GM23338 (cell line): ENCODE measurements around the gene HCRTR1. TPM values are rescaled to one million over a fixed set of nuclear protein-coding genes. Genes with fewer than 3 reads are reported as not detected.

Experiments used
- ATAC-seq: fragments of 200-7000 bp; cut with Tn5 transposase; 3 replicates; pipeline ENCODE4 v1.9.1; 2020
- DNase-seq: peaks from one replicate; pipeline ENCODE4 v3.0.0-alpha.2; 2015; ENCODE audit warnings: low spot score
- H2AFZ ChIP-seq: fragments of 200-600 bp; sonication (generic); 2 replicates; pipeline ENCODE4 v1.8.0; 2016; ENCODE audit warnings: antibody characterized with exemption, mild to moderate bottlenecking, moderate library complexity
- H3F3A ChIP-seq: fragments of 200-600 bp; sonication (generic); replicated peaks from 2 replicates; pipeline ENCODE4 v1.8.0; 2017; ENCODE audit warnings: antibody characterized with exemption, mixed run types, low read depth
- H3K27ac ChIP-seq: fragments of 200-600 bp; sonication (generic); 2 replicates; pipeline ENCODE4 v1.6.1; 2016; ENCODE audit warnings: low read depth
- H3K27me3 ChIP-seq: fragments of 200-600 bp; sonication (generic); 2 replicates; pipeline ENCODE4 v1.8.0; 2016; ENCODE audit warnings: mild to moderate bottlenecking, mixed run types, moderate library complexity; ENCODE audit not compliant: insufficient read depth
- H3K36me3 ChIP-seq: fragments of 200-600 bp; sonication (generic); 2 replicates; pipeline ENCODE4 v1.8.0; 2016; ENCODE audit warnings: mild to moderate bottlenecking; ENCODE audit not compliant: insufficient read depth
- H3K4me1 ChIP-seq: fragments of 200-600 bp; sonication (generic); 2 replicates; pipeline ENCODE4 v1.8.0; 2016; ENCODE audit warnings: mild to moderate bottlenecking, moderate library complexity; ENCODE audit not compliant: insufficient read depth
- H3K4me2 ChIP-seq: fragments of 200-600 bp; sonication (generic); 2 replicates; pipeline ENCODE4 v1.7.1; 2017; ENCODE audit warnings: mixed run types
- H3K4me3 ChIP-seq: fragments of 200-600 bp; sonication (generic); 2 replicates; pipeline ENCODE4 v1.6.1; 2016; ENCODE audit warnings: mixed run types
- H3K79me2 ChIP-seq: fragments of 200-600 bp; sonication (generic); replicated peaks from 2 replicates; pipeline ENCODE4 v1.8.0; 2017; ENCODE audit warnings: mild to moderate bottlenecking; ENCODE audit not compliant: insufficient read depth
- H3K9me2 ChIP-seq: fragments of 200-600 bp; sonication (generic); 2 replicates; pipeline ENCODE4 v1.8.0; 2017; ENCODE audit not compliant: insufficient read depth
- H4K20me1 ChIP-seq: fragments of 200-600 bp; sonication (generic); replicated peaks from 2 replicates; pipeline ENCODE4 v1.8.0; 2017; ENCODE audit warnings: mild to moderate bottlenecking; ENCODE audit not compliant: insufficient read depth
- H3K27ac Mint-ChIP-seq: 2 replicates; pipeline ENCODE4 v1.8.0; 2020; ENCODE audit warnings: inconsistent platforms, mild to moderate bottlenecking, moderate library complexity, mixed read lengths
- H3K27me3 Mint-ChIP-seq: 3 replicates; pipeline ENCODE4 v1.8.0; 2022; ENCODE audit warnings: low read depth, mild to moderate bottlenecking, moderate library complexity, mixed read lengths, inconsistent platforms; ENCODE audit not compliant: insufficient read depth, poor library complexity
- H3K36me3 Mint-ChIP-seq: 3 replicates; pipeline ENCODE4 v1.8.0; 2021; ENCODE audit warnings: low read depth, mild to moderate bottlenecking, inconsistent platforms, moderate library complexity, mixed read lengths
- H3K4me1 Mint-ChIP-seq: 3 replicates; pipeline ENCODE4 v1.8.0; 2020; ENCODE audit warnings: mild to moderate bottlenecking, inconsistent platforms, mixed read lengths
- H3K4me3 Mint-ChIP-seq: 3 replicates; pipeline ENCODE4 v1.8.0; 2021; ENCODE audit warnings: moderate library complexity, mild to moderate bottlenecking, inconsistent platforms, mixed read lengths
- H3K9me3 Mint-ChIP-seq: 3 replicates; pipeline ENCODE4 v1.8.0; 2020; ENCODE audit warnings: moderate library complexity, mild to moderate bottlenecking, inconsistent platforms, mixed read lengths
- CREB1 ChIP-seq: fragments of 250-450 bp; sonication (Bioruptor Pico); IDR thresholded peaks from 2 replicates; pipeline ENCODE4 v1.5.0; 2020; ENCODE audit warnings: low read depth, mild to moderate bottlenecking, moderate library complexity
- EZH2 ChIP-seq: fragments of 200-600 bp; sonication (generic); IDR thresholded peaks from one replicate; pipeline ENCODE4 v1.8.0; 2017; ENCODE audit warnings: antibody characterized with exemption, mild to moderate bottlenecking, low read depth; ENCODE audit not compliant: unreplicated experiment
- JUNB ChIP-seq: IDR thresholded peaks from one replicate; pipeline ENCODE4 v1.6.1; 2016; ENCODE audit warnings: antibody characterized with exemption; ENCODE audit not compliant: unreplicated experiment
- NANOG ChIP-seq: IDR thresholded peaks from 2 replicates; pipeline ENCODE4 v1.6.1; 2016; ENCODE audit warnings: antibody characterized with exemption, borderline replicate concordance
- ZNF114 ChIP-seq: fragments of 250-450 bp; sonication (Bioruptor Pico); IDR thresholded peaks from 2 replicates; pipeline ENCODE4 v1.5.0; 2020; ENCODE audit warnings: mild to moderate bottlenecking, moderate library complexity
- polyA plus RNA-seq: library from polyadenylated mRNA; unstranded; fragments of >200 nt; fragmentation: Nextera tagmentation; extraction: Ambion mirVana; gene quantifications from 2 replicates; pipeline ENCODE4 v1.2.1, GENCODE V29; 2016
- total RNA-seq: library from RNA; depleted of rRNA; stranded (reverse); fragments of >200 nt; shearing (Covaris generic); gene quantifications from 2 replicates; pipeline ENCODE4 v1.2.3, GENCODE V29; 2014
- TF ChIP-seq, protein P1 (sequence below): fragments of 250-450 bp; sonication (Bioruptor Pico); IDR thresholded peaks from 2 replicates; pipeline ENCODE4 v1.5.0; 2020; ENCODE audit warnings: mild to moderate bottlenecking, moderate library complexity

Gene HCRTR1
- total and polyA plus RNA-seq, 2 experiments from 2014 or later, result 0.15 to 1.0 TPM

DNA sequence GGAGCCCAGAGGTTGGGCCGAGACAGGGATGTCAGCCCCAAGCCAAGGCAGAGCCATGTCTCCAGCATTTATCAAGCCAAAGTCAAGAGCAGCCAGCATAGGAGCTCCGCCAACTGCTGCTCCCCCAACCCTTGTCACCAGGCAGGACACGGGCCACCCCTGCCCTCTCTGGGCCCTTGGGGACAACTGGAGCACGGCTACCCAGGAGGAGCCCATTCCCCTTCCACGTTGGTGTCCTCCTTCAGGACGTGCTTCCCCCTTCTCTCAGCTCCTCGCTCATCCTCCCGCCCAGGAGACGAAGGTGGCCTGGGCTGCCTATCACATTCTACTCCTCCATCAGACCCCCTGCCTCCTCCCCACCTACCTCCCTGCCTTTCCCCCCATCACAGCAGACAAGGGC is 47.0 kb downstream of the HCRTR1 start (continued):
- TF ChIP-seq, protein P1, sequence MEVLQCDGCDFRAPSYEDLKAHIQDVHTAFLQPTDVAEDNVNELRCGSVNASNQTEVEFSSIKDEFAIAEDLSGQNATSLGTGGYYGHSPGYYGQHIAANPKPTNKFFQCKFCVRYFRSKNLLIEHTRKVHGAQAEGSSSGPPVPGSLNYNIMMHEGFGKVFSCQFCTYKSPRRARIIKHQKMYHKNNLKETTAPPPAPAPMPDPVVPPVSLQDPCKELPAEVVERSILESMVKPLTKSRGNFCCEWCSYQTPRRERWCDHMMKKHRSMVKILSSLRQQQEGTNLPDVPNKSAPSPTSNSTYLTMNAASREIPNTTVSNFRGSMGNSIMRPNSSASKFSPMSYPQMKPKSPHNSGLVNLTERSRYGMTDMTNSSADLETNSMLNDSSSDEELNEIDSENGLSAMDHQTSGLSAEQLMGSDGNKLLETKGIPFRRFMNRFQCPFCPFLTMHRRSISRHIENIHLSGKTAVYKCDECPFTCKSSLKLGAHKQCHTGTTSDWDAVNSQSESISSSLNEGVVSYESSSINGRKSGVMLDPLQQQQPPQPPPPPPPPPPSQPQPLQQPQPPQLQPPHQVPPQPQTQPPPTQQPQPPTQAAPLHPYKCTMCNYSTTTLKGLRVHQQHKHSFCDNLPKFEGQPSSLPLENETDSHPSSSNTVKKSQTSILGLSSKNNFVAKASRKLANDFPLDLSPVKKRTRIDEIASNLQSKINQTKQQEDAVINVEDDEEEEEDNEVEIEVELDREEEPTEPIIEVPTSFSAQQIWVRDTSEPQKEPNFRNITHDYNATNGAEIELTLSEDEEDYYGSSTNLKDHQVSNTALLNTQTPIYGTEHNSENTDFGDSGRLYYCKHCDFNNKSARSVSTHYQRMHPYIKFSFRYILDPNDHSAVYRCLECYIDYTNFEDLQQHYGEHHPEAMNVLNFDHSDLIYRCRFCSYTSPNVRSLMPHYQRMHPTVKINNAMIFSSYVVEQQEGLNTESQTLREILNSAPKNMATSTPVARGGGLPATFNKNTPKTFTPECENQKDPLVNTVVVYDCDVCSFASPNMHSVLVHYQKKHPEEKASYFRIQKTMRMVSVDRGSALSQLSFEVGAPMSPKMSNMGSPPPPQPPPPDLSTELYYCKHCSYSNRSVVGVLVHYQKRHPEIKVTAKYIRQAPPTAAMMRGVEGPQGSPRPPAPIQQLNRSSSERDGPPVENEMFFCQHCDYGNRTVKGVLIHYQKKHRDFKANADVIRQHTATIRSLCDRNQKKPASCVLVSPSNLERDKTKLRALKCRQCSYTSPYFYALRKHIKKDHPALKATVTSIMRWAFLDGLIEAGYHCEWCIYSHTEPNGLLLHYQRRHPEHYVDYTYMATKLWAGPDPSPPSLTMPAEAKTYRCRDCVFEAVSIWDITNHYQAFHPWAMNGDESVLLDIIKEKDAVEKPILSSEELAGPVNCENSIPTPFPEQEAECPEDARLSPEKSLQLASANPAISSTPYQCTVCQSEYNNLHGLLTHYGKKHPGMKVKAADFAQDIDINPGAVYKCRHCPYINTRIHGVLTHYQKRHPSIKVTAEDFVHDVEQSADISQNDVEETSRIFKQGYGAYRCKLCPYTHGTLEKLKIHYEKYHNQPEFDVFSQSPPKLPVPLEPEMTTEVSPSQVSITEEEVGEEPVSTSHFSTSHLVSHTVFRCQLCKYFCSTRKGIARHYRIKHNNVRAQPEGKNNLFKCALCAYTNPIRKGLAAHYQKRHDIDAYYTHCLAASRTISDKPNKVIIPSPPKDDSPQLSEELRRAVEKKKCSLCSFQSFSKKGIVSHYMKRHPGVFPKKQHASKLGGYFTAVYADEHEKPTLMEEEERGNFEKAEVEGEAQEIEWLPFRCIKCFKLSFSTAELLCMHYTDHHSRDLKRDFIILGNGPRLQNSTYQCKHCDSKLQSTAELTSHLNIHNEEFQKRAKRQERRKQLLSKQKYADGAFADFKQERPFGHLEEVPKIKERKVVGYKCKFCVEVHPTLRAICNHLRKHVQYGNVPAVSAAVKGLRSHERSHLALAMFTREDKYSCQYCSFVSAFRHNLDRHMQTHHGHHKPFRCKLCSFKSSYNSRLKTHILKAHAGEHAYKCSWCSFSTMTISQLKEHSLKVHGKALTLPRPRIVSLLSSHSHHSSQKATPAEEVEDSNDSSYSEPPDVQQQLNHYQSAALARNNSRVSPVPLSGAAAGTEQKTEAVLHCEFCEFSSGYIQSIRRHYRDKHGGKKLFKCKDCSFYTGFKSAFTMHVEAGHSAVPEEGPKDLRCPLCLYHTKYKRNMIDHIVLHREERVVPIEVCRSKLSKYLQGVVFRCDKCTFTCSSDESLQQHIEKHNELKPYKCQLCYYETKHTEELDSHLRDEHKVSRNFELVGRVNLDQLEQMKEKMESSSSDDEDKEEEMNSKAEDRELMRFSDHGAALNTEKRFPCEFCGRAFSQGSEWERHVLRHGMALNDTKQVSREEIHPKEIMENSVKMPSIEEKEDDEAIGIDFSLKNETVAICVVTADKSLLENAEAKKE (CRISPR knock-in tag), result no peak
- TF ChIP-seq JUNB, result no peak

DNA sequence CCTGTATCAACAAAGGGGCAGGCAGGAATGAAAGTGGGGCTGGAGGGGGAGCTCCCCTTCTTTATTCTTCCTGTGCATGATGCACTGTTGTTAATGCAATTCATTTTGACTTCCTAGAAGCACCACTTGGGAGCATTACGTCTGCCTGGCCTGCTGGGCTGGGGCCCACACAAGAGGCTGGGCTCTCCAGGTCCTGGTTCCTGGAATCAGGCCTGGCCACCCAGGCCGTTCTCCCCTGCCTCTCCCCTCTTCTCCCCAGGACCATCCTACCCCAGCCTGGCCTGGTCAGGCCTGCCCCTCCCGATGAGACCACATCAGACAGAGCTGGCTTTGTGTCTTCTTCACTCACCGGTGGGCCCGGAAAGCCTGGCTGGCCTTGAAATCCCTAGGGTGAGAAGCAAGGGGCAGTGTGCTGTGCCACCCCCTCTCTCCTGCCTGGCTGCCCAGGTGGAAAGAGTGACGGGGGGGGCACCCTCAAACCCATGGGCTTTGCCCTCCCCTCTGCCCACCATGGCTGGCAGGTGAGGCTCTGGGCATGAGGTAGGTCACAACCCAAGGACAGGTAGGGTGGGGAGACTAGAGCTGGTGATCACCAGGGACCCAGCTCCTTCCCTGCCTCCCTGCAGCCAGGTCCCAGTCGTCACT is 47.9 kb downstream of the HCRTR1 start:
- H3K27ac Mint-ChIP-seq, result no peak overlapping the region
- no peaks in the 10 kb centered on the region for H3K36me3 Mint-ChIP-seq
- no peak overlapping the region for H3K4me3 Mint-ChIP-seq
- DNase-seq (no peak), ATAC-seq (no peak)
- Histone ChIP-seq H3K27ac (no peak overlapping the region), H3K9me2 (no peaks in the 10 kb centered on the region), H3K4me1 (peaks cover 5% of the 10 kb centered on the region), H3K36me3 (no peaks in the 10 kb centered on the region), H3K27me3 (no peaks in the 10 kb centered on the region), H3K79me2 (no peaks in the 10 kb centered on the region), H2AFZ (no peak overlapping the region), H3F3A (no peaks in the 10 kb centered on the region), H3K4me3 (no peak overlapping the region), H3K4me2 (no peak overlapping the region), H4K20me1 (no peaks in the 10 kb centered on the region)
- TF ChIP-seq ZNF114 (no peak), CREB1 (CRISPR knock-in tag) (no peak), EZH2 (no peak), NANOG (no peak)
- H3K27me3 Mint-ChIP-seq, result peaks cover 12% of the 10 kb centered on the region
- peaks cover 22% of the 10 kb centered on the region for H3K4me1 Mint-ChIP-seq
- H3K9me3 Mint-ChIP-seq, result no peaks in the 10 kb centered on the region
